Stomach smooth muscle (tissue), 2 donors: ENCODE data around the gene HMCES.

Experiments
- H3K27ac ChIP-seq: one replicate; pipeline ENCODE4 v1.7.0; 2013; ENCODE audit warnings: mild to moderate bottlenecking, low read length, inconsistent platforms
- H3K27me3 ChIP-seq, 2 donors: one replicate each; pipeline ENCODE4 v1.7.0; 2013; ENCODE audit warnings: low read length in 2 of 2; ENCODE audit not compliant: insufficient read depth in 2 of 2, control insufficient read depth in 1 of 2
- H3K36me3 ChIP-seq, 2 donors: one replicate each; pipeline ENCODE4 v1.7.0; 2013; ENCODE audit warnings: low read length in 2 of 2; ENCODE audit not compliant: control insufficient read depth in 2 of 2, insufficient read depth in 2 of 2
- H3K4me1 ChIP-seq: one replicate; pipeline ENCODE4 v1.7.0; 2013; ENCODE audit warnings: low read length; ENCODE audit not compliant: control insufficient read depth, insufficient read depth
- H3K4me3 ChIP-seq, 2 donors: one replicate each; pipeline ENCODE4 v1.7.0; 2013; ENCODE audit warnings: low read length in 2 of 2
- H3K9ac ChIP-seq, 2 donors: one replicate each; pipeline ENCODE4 v1.7.0; 2013; ENCODE audit warnings: low read length in 2 of 2, mild to moderate bottlenecking in 1 of 2
- H3K9me3 ChIP-seq, 2 donors: one replicate each; pipeline ENCODE4 v1.7.0; 2013; ENCODE audit warnings: low read length in 2 of 2; ENCODE audit not compliant: control insufficient read depth in 2 of 2
- donor health status: healthy.
- donor health status: Pancreatic carcinoma.

Gene HMCES

DNA sequence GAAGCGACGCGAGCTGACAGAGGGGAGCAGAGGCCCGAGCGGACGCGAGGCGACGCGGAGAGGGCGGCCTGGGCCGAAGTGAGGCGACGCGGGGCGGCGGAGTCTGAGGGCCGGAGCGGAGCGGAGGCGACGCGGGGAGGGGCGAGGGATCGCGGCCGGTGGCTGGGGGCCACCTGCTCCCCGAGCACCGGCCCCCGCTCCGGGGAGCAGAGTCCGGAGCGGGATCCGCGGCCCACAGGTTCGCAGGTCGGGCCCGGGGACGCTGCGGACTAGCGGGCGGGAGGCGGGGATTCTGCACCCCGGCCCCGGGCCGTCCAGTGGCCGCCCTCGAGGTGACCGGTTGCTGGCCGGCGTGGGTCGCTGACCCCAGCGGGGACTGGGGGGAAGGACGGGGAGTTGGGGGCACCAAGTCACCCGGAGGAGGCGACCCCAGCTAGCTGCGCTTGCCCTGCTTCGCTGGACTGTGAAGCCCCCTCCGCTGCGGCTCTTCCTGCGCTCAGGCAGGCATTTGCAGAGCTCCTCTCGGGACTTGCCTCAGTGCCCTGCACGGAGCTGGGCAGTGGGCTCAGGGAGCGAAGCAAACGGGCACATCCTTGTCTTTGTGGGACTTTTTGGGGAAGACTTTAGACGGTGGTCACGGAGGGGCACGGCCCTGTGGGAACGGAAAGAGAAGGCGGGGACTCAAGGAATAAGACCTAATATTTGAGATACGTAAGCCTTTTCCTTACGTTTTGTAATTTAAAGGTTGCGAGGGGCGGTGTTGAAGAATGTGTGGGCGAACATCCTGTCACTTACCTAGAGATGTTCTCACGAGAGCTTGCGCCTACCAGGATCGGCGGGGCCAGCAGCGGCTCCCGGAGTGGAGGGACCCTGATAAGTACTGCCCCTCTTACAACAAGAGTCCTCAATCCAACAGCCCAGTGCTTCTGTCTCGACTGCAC lies 566 bp downstream of the HMCES start:
- peak overlapping the region; percentile 86 for H3K27ac ChIP-seq
- peak overlapping the region; percentile 89 to 93 for H3K4me3 ChIP-seq
- no peaks in the 10 kb centered on the region for H3K27me3 ChIP-seq
- peaks cover 18% of the 10 kb centered on the region for H3K4me1 ChIP-seq
- peaks cover 20 to 21% of the 10 kb centered on the region in 2 donors for H3K36me3 ChIP-seq
- H3K9me3 ChIP-seq, result no peaks in the 10 kb centered on the region
- peak overlapping the region; percentile 87 to 91 for H3K9ac ChIP-seq

DNA sequence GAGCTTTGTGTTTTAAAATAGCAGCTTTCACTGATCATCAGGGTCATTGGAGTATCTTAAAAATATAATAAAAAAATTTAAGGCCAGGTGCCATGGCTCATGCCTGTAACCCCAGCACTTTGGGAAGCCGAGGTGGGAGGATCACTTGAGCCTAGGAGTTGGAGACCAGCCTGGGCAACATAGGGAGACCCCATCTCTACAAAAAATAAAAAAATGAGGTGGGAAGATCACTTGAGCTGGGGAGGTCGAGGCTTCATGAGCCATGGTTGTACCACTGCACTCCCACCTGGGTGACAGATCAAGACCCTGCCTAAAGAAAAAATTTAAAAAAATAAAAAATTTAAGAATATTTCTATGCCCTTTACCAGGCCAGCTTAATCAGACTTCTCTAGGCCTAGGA lies 1.5 kb downstream of the HMCES start:
- no peak overlapping the region for H3K27ac ChIP-seq
- H3K4me1 ChIP-seq, result peaks cover 18% of the 10 kb centered on the region
- H3K9me3 ChIP-seq, result no peaks in the 10 kb centered on the region
- H3K4me3 ChIP-seq, result no peak overlapping the region
- no peaks in the 10 kb centered on the region for H3K27me3 ChIP-seq
- H3K36me3 ChIP-seq, result peaks cover 11% of the 10 kb centered on the region in 2 donors
- H3K9ac ChIP-seq, result peak overlapping the region in 1 of 2 donors; percentile 87

DNA sequence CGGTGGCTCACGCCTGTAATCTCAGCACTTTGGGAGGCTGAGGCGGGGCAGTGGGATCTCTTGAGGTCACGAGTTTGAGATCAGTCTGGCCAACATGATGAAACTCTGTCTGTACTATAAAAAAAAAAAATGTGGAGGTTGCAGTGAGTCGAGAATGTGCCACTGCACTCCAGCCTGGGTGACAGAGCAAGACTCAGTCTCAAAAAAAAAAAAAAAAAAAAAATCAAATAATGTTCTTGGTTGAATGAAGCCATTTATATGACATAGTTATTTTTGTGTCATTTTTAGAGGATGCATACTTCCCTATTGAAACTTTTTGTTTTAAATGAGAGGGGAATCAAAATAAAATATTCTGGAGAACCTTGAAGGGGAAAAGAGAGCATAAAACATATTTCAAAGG lies 3.1 kb downstream of the HMCES start:
- peaks cover 18% of the 10 kb centered on the region for H3K4me1 ChIP-seq
- peaks cover 0 to 5% of the 10 kb centered on the region in 2 donors for H3K36me3 ChIP-seq
- no peak overlapping the region for H3K4me3 ChIP-seq
- H3K27me3 ChIP-seq, result no peaks in the 10 kb centered on the region
- H3K9me3 ChIP-seq, result no peaks in the 10 kb centered on the region
- no peak overlapping the region for H3K9ac ChIP-seq
- no peak overlapping the region for H3K27ac ChIP-seq

DNA sequence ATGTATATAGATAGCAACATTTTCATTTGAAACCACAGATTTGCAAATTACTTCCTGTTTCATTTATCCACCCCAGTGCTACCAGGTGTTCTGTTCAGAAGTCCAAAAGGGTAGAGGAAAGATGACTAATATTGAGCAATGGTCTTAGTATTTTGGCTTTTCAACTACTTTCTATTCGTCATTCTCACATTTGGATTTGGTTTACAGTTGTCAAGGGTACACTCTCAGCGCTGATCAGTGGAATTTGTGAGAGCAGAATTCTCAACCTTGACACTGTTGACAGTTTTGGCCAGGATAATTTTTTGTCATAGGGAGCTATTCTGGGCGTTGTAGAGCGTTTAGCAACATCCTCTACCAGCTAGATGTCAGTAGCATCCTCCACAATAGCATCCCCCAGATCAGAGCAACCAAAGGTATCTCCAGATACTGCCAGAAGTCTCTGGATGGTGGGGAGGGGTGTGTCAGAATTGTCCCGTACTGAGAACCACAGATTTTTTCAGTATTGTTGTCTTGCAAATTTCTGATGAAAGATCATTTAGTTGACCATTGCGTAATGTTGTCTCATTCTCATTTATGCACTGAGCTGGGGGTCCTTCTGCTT lies 4.2 kb downstream of the HMCES start:
- Histone ChIP-seq H3K4me1 (peaks cover 16% of the 10 kb centered on the region), H3K27ac (no peak overlapping the region), H3K36me3 (peaks cover 0 to 2% of the 10 kb centered on the region in 2 donors), H3K27me3 (no peaks in the 10 kb centered on the region), H3K9me3 (no peaks in the 10 kb centered on the region), H3K9ac (no peak overlapping the region), H3K4me3 (no peak overlapping the region)

DNA sequence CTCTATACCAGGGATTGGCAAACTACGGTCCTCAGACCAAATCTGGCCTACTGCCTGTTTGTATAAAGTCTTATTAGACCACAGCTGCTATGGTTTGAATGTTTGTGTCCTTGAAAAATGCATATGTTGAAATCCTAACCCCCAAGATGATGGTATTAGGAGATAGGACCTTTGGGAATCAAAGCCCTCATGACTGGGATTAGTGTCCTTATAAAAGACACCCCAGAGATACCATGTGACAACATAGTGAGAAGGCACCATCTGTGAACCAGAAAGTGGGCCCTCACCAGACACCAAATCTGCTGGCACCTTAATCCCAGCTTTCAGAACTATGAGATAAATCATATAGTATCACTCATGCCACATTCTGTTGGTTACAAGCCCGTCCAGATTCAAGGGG lies 7.4 kb downstream of the HMCES start:
- Histone ChIP-seq H3K27ac (no peak overlapping the region), H3K4me3 (no peak overlapping the region), H3K9me3 (no peaks in the 10 kb centered on the region), H3K36me3 (peaks cover 5 to 13% of the 10 kb centered on the region in 2 donors), H3K9ac (no peak overlapping the region), H3K27me3 (no peaks in the 10 kb centered on the region), H3K4me1 (peaks cover 3% of the 10 kb centered on the region)

DNA sequence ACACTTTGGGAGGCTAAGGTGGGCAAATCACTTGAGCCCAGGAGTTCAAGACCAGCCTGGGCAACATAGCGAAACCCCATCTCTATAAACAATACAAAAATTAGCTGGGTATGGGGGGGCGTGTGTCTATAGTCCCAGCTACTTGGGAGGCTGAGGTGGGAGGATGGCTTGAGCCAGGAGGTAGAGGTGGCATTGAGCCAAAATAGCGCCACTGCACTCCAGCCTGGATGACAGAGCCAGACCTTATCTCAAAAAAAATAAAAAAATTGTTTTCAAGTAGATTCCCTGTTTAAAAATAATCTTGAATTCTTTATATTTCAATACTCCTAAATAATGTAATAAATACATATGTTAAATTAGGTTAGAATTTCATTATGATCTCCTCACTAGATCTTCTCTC lies 9.8 kb downstream of the HMCES start:
- H3K36me3 ChIP-seq, result peaks cover 10 to 25% of the 10 kb centered on the region in 2 donors
- H3K27ac ChIP-seq, result no peak overlapping the region
- H3K4me3 ChIP-seq, result no peak overlapping the region
- H3K4me1 ChIP-seq, result no peaks in the 10 kb centered on the region
- H3K9me3 ChIP-seq, result no peaks in the 10 kb centered on the region
- no peaks in the 10 kb centered on the region for H3K27me3 ChIP-seq
- H3K9ac ChIP-seq, result no peak overlapping the region

DNA sequence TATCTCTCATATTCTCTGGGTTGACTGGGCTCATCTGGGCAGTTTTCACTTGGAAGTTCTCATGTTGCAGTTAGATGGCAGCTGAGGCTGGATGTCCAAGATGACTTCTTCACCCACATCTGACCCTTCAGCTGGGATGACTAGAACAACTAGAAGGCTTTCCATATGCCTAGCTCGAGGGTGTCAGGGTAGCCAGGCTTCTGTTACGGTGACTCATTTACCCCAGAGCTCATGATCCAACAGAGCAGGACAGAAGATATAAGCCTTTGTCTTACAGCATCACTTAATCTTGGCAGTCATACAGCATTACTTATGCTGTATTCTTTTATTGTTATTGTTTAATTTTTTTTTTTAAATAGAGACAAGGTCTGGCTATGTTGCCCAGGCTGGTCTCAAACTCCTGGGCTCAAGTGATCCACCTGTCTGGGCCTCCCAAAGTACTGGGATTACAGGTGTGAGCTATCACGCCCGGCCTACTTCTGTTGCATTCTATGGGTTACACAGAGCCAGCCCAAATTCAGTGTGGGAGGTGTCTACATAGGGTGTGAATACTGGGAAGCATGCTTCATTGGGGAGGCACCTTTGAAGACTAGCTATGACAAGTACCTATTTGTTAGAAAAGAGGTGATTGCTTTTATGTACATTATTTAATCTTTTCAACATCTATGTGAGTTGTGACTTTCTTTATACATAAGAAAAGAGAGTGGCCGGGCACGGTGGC lies 10.7 kb downstream of the HMCES start:
- Histone ChIP-seq H3K27ac (no peak overlapping the region), H3K9ac (no peak overlapping the region)

DNA sequence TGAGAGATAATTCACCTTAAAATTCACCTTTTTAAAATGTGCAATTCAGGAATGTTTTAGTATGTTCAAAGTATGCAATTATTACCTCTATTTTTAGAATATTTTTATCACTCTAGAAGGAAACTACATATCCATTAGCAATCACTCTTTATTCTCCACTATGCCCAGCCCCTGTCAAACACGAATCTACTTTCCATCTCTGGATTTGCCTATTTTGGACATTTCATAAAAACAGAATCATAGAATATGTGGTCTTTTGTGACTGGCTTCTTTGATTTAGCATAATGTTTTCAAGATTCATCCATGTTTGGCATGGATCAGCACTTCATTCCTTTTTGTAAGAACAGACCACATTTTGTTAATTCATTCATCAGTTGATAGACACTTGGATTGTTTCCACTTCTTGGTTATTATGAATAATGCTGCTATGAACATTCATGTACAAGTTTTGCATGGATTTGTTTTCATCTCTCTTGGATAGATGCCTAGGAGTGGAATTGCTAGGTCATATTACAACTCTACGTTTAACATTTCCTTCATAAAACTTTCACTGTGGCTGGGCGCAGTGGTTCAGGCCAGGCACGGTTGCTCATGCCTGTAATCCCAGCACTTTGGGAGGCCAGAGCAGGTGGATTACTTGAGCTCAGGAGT lies 12.7 kb downstream of the HMCES start:
- no peak overlapping the region for H3K27ac ChIP-seq
- H3K36me3 ChIP-seq, result peaks cover 10 to 25% of the 10 kb centered on the region in 2 donors
- H3K27me3 ChIP-seq, result no peaks in the 10 kb centered on the region
- H3K4me3 ChIP-seq, result no peak overlapping the region
- H3K4me1 ChIP-seq, result no peaks in the 10 kb centered on the region
- no peaks in the 10 kb centered on the region for H3K9me3 ChIP-seq
- no peak overlapping the region for H3K9ac ChIP-seq

More for the DNA sequence above, 10.7 kb downstream of the HMCES start:
- Histone ChIP-seq H3K9me3 (no peaks in the 10 kb centered on the region), H3K36me3 (peaks cover 10 to 25% of the 10 kb centered on the region in 2 donors), H3K4me1 (no peaks in the 10 kb centered on the region), H3K4me3 (no peak overlapping the region), H3K27me3 (no peaks in the 10 kb centered on the region)

DNA sequence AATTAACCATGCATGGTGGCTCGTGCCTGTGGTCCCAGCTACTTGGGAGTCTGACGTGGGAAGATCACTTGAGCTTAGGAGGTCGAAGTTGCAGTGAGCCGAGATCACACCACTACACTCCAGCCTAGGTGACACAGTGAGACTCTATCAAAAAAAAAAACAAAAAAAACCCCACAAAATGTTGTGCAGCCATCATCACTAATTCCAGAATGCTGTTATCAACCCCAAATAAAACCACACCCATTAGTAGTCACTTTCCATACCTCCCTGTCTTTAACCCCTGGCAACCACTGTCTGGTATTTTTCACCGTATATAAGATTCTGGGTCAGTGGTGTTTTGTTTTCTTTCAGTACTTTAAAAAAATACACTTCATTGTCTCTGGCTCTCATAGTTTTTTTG lies 16.6 kb downstream of the HMCES start:
- H3K4me1 ChIP-seq, result no peaks in the 10 kb centered on the region
- H3K27ac ChIP-seq, result no peak overlapping the region
- H3K27me3 ChIP-seq, result no peaks in the 10 kb centered on the region
- H3K9me3 ChIP-seq, result no peaks in the 10 kb centered on the region
- H3K36me3 ChIP-seq, result peaks cover 26 to 31% of the 10 kb centered on the region in 2 donors
- H3K9ac ChIP-seq, result no peak overlapping the region
- H3K4me3 ChIP-seq, result no peak overlapping the region
